Measurements from ENCODE around the gene ERGIC3.
A peak's percentile ranks its signal among the peaks of the same experiment; 100 is the strongest.

The ERGIC3 gene

DNA sequence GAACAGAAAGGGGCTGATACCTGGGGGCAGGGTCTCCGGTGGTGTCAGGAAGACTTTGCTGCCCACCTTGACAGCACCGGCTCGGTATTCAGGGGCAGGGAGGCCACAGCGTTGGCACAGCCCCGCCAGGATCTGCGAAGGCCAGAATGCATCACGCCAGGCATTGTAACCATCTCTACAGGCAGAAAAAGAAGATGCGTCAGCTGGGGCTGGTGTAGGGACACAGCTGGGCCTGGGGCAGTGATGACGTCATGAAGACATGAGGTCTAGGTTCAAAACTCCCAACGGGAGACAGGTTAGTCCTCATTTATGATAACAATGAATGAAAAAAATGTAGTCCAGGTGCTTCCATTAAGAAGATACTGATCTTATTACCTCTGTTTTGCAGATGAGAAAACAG lies 22.0 kb downstream of the ERGIC3 start:
- Histone ChIP-seq H2BK120ac (ENCODE audit: low read depth, low read length) (no peak overlapping the region), H3K79me1 (ENCODE audit: low read depth, low read length) (no peaks in the 10 kb centered on the region), H2BK5ac (ENCODE audit: low read length) (no peak overlapping the region), H4K8ac (ENCODE audit: low read depth, low read length) (no peak overlapping the region), H3K4me3 (ENCODE audit: low read length in 2 of 2) (no peak overlapping the region), H3K36me3 (replicated peaks in 1 of 2; ENCODE audit: control insufficient read depth in 2 of 2, insufficient read depth in 2 of 2, low read length in 2 of 2) (peaks cover 0 to 14% of the 10 kb centered on the region in 2 donors), H2BK15ac (ENCODE audit: low read length) (no peak overlapping the region), H3K18ac (ENCODE audit: low read length) (no peak overlapping the region), H3K27me3 (ENCODE audit: control insufficient read depth in 3 of 3, insufficient read depth in 3 of 3, low read depth in 1 of 3, low read length in 3 of 3) (no peaks in the 10 kb centered on the region), H2BK12ac (ENCODE audit: low read length) (no peak overlapping the region), H4K91ac (ENCODE audit: low read depth, low read length, poor library complexity) (no peak overlapping the region), H3K4ac (ENCODE audit: low read length) (no peak overlapping the region), H3K4me2 (ENCODE audit: insufficient read depth, low read length, poor library complexity, severe bottlenecking) (no peak overlapping the region), H3K9ac (ENCODE audit: low read depth, low read length, poor library complexity) (no peak overlapping the region), H3K23ac (ENCODE audit: low read depth, low read length, poor library complexity) (no peak overlapping the region), H2AK5ac (ENCODE audit: low read depth, low read length) (no peak overlapping the region), H2AFZ (ENCODE audit: low read length) (no peak overlapping the region), H3K14ac (ENCODE audit: low read length) (no peak overlapping the region), H3K27ac (replicated peaks; ENCODE audit: low read length) (no peak overlapping the region), H3K4me1 (ENCODE audit: control insufficient read depth in 2 of 2, insufficient read depth in 1 of 2, low read depth in 1 of 2, low read length in 2 of 2) (no peaks in the 10 kb centered on the region), H3K9me3 (replicated peaks in 1 of 2; ENCODE audit: control insufficient read depth in 2 of 2, insufficient read depth in 1 of 2, low read depth in 1 of 2, low read length in 2 of 2) (no peaks in the 10 kb centered on the region)
- WGBS, 2 donors (ENCODE audit: extremely low coverage in 2 of 2, insufficient read length in 2 of 2, insufficient replicate concordance in 1 of 2) = no CpG with 5 or more reads among the region's 10 CpGs
- DNase-seq (ENCODE audit: low spot score) = no peak

- Histone ChIP-seq H3K36me3 (replicated peaks in 1 of 2; ENCODE audit: control insufficient read depth in 2 of 2, insufficient read depth in 2 of 2, low read length in 2 of 2) (peaks cover 0 to 6% of the 10 kb centered on the region in 2 donors), H3K14ac (ENCODE audit: low read length) (no peak overlapping the region), H3K9me3 (replicated peaks in 1 of 2; ENCODE audit: control insufficient read depth in 2 of 2, insufficient read depth in 1 of 2, low read depth in 1 of 2, low read length in 2 of 2) (no peaks in the 10 kb centered on the region), H3K9ac (ENCODE audit: low read depth, low read length, poor library complexity) (peak overlapping the region; percentile 55), H2BK15ac (ENCODE audit: low read length) (no peak overlapping the region), H3K27ac (replicated peaks; ENCODE audit: low read length) (no peak overlapping the region), H3K79me1 (ENCODE audit: low read depth, low read length) (no peaks in the 10 kb centered on the region), H3K23ac (ENCODE audit: low read depth, low read length, poor library complexity) (no peak overlapping the region), H3K4me1 (ENCODE audit: control insufficient read depth in 2 of 2, insufficient read depth in 1 of 2, low read depth in 1 of 2, low read length in 2 of 2) (no peaks in the 10 kb centered on the region), H2BK120ac (ENCODE audit: low read depth, low read length) (no peak overlapping the region), H3K4me2 (ENCODE audit: insufficient read depth, low read length, poor library complexity, severe bottlenecking) (no peak overlapping the region), H4K8ac (ENCODE audit: low read depth, low read length) (no peak overlapping the region), H4K91ac (ENCODE audit: low read depth, low read length, poor library complexity) (no peak overlapping the region), H3K4me3 (ENCODE audit: low read length in 2 of 2) (no peak overlapping the region), H2BK5ac (ENCODE audit: low read length) (no peak overlapping the region), H3K4ac (ENCODE audit: low read length) (no peak overlapping the region), H3K27me3 (ENCODE audit: control insufficient read depth in 3 of 3, insufficient read depth in 3 of 3, low read depth in 1 of 3, low read length in 3 of 3) (no peaks in the 10 kb centered on the region), H2BK12ac (ENCODE audit: low read length) (no peak overlapping the region), H2AK5ac (ENCODE audit: low read depth, low read length) (peak overlapping the region; percentile 23), H2AFZ (ENCODE audit: low read length) (no peak overlapping the region), H3K18ac (ENCODE audit: low read length) (no peak overlapping the region)
- no peak for DNase-seq (ENCODE audit: low spot score)
- WGBS, 2 donors (ENCODE audit: extremely low coverage in 2 of 2, insufficient read length in 2 of 2, insufficient replicate concordance in 1 of 2) = no CpG with 5 or more reads among the region's 7 CpGs
Measured at GRCh38 chr20:35564905-35565304, 23.0 kb downstream of the ERGIC3 start.

- H3K4me2 ChIP-seq (ENCODE audit: insufficient read depth, low read length, poor library complexity, severe bottlenecking) = no peak overlapping the region
- H3K18ac ChIP-seq (ENCODE audit: low read length) = no peak overlapping the region
- H3K79me1 ChIP-seq (ENCODE audit: low read depth, low read length) = no peaks in the 10 kb centered on the region
- H4K8ac ChIP-seq (ENCODE audit: low read depth, low read length) = no peak overlapping the region
- no peak overlapping the region for H3K4ac ChIP-seq (ENCODE audit: low read length)
- H4K91ac ChIP-seq (ENCODE audit: low read depth, low read length, poor library complexity) = no peak overlapping the region
- no CpG with 5 or more reads among the region's 2 CpGs for WGBS, 2 donors (ENCODE audit: extremely low coverage in 2 of 2, insufficient read length in 2 of 2, insufficient replicate concordance in 1 of 2)
- no peak overlapping the region for H3K23ac ChIP-seq (ENCODE audit: low read depth, low read length, poor library complexity)
- H2AK5ac ChIP-seq (ENCODE audit: low read depth, low read length) = no peak overlapping the region
- no peaks in the 10 kb centered on the region for H3K27me3 ChIP-seq (ENCODE audit: control insufficient read depth in 3 of 3, insufficient read depth in 3 of 3, low read depth in 1 of 3, low read length in 3 of 3)
- no peaks in the 10 kb centered on the region for H3K4me1 ChIP-seq (ENCODE audit: control insufficient read depth in 2 of 2, insufficient read depth in 1 of 2, low read depth in 1 of 2, low read length in 2 of 2)
- no peak for DNase-seq (ENCODE audit: low spot score)
- no peak overlapping the region for H2BK120ac ChIP-seq (ENCODE audit: low read depth, low read length)
- H2BK5ac ChIP-seq (ENCODE audit: low read length) = no peak overlapping the region
- no peaks in the 10 kb centered on the region for H3K9me3 ChIP-seq (replicated peaks in 1 of 2; ENCODE audit: control insufficient read depth in 2 of 2, insufficient read depth in 1 of 2, low read depth in 1 of 2, low read length in 2 of 2)
- H3K36me3 ChIP-seq (replicated peaks in 1 of 2; ENCODE audit: control insufficient read depth in 2 of 2, insufficient read depth in 2 of 2, low read length in 2 of 2) = no peaks in the 10 kb centered on the region
- no peak overlapping the region for H3K27ac ChIP-seq (replicated peaks; ENCODE audit: low read length)
- no peak overlapping the region for H2BK12ac ChIP-seq (ENCODE audit: low read length)
- H2AFZ ChIP-seq (ENCODE audit: low read length) = no peak overlapping the region
- H3K14ac ChIP-seq (ENCODE audit: low read length) = no peak overlapping the region
- no peak overlapping the region for H3K4me3 ChIP-seq (ENCODE audit: low read length in 2 of 2)
- no peak overlapping the region for H3K9ac ChIP-seq (ENCODE audit: low read depth, low read length, poor library complexity)
- H2BK15ac ChIP-seq (ENCODE audit: low read length) = no peak overlapping the region
Measured at GRCh38 chr20:35568645-35569044, 26.8 kb downstream of the ERGIC3 start.

DNA sequence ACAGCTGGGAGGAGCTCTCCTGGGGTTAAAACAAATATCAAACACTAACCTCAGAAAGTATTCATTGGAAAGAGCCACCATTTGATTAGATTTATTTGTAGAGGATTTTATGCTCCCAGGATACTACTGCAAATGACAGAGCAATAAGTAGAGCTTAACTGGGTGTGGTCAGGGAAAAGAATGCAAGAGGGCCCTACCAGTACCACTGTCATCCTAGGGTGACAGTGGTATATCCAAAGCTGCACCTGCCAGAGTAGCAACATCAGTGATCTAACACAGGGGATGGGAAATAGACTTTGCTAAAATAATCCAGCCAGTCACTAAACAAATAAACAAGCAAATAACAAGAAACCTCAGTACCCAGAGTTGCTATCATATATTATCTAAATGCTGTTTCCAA lies 29.7 kb downstream of the ERGIC3 start:
- no peak overlapping the region for H3K14ac ChIP-seq (ENCODE audit: low read length)
- no peaks in the 10 kb centered on the region for H3K4me1 ChIP-seq (ENCODE audit: control insufficient read depth in 2 of 2, insufficient read depth in 1 of 2, low read depth in 1 of 2, low read length in 2 of 2)
- H4K91ac ChIP-seq (ENCODE audit: low read depth, low read length, poor library complexity) = no peak overlapping the region
- H3K18ac ChIP-seq (ENCODE audit: low read length) = no peak overlapping the region
- no peak overlapping the region for H2BK15ac ChIP-seq (ENCODE audit: low read length)
- H3K79me1 ChIP-seq (ENCODE audit: low read depth, low read length) = no peaks in the 10 kb centered on the region
- no peak overlapping the region for H2BK12ac ChIP-seq (ENCODE audit: low read length)
- H3K36me3 ChIP-seq (replicated peaks in 1 of 2; ENCODE audit: control insufficient read depth in 2 of 2, insufficient read depth in 2 of 2, low read length in 2 of 2) = no peaks in the 10 kb centered on the region
- no peak overlapping the region for H4K8ac ChIP-seq (ENCODE audit: low read depth, low read length)
- H3K4ac ChIP-seq (ENCODE audit: low read length) = no peak overlapping the region
- no peak for DNase-seq (ENCODE audit: low spot score)
- no peaks in the 10 kb centered on the region for H3K27me3 ChIP-seq (ENCODE audit: control insufficient read depth in 3 of 3, insufficient read depth in 3 of 3, low read depth in 1 of 3, low read length in 3 of 3)
- no peak overlapping the region for H2AFZ ChIP-seq (ENCODE audit: low read length)
- no peak overlapping the region for H3K4me2 ChIP-seq (ENCODE audit: insufficient read depth, low read length, poor library complexity, severe bottlenecking)
- no peak overlapping the region for H3K23ac ChIP-seq (ENCODE audit: low read depth, low read length, poor library complexity)
- no peak overlapping the region for H2BK5ac ChIP-seq (ENCODE audit: low read length)
- no peak overlapping the region for H2AK5ac ChIP-seq (ENCODE audit: low read depth, low read length)
- no peak overlapping the region for H3K27ac ChIP-seq (replicated peaks; ENCODE audit: low read length)
- no peak overlapping the region for H3K9ac ChIP-seq (ENCODE audit: low read depth, low read length, poor library complexity)
- no peaks in the 10 kb centered on the region for H3K9me3 ChIP-seq (replicated peaks in 1 of 2; ENCODE audit: control insufficient read depth in 2 of 2, insufficient read depth in 1 of 2, low read depth in 1 of 2, low read length in 2 of 2)
- no peak overlapping the region for H3K4me3 ChIP-seq (ENCODE audit: low read length in 2 of 2)
- H2BK120ac ChIP-seq (ENCODE audit: low read depth, low read length) = no peak overlapping the region

Data from neuronal stem cell (in vitro differentiated cells).